ENCODE results near the gene PMFBP1. TPM values are rescaled to one million over a fixed set of nuclear protein-coding genes. Genes with fewer than 3 reads are reported as not detected.

Gene PMFBP1, protein sequence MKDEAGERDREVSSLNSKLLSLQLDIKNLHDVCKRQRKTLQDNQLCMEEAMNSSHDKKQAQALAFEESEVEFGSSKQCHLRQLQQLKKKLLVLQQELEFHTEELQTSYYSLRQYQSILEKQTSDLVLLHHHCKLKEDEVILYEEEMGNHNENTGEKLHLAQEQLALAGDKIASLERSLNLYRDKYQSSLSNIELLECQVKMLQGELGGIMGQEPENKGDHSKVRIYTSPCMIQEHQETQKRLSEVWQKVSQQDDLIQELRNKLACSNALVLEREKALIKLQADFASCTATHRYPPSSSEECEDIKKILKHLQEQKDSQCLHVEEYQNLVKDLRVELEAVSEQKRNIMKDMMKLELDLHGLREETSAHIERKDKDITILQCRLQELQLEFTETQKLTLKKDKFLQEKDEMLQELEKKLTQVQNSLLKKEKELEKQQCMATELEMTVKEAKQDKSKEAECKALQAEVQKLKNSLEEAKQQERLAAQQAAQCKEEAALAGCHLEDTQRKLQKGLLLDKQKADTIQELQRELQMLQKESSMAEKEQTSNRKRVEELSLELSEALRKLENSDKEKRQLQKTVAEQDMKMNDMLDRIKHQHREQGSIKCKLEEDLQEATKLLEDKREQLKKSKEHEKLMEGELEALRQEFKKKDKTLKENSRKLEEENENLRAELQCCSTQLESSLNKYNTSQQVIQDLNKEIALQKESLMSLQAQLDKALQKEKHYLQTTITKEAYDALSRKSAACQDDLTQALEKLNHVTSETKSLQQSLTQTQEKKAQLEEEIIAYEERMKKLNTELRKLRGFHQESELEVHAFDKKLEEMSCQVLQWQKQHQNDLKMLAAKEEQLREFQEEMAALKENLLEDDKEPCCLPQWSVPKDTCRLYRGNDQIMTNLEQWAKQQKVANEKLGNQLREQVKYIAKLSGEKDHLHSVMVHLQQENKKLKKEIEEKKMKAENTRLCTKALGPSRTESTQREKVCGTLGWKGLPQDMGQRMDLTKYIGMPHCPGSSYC
- total RNA-seq = under 1 TPM; 0.17 to 0.24 TPM

DNA sequence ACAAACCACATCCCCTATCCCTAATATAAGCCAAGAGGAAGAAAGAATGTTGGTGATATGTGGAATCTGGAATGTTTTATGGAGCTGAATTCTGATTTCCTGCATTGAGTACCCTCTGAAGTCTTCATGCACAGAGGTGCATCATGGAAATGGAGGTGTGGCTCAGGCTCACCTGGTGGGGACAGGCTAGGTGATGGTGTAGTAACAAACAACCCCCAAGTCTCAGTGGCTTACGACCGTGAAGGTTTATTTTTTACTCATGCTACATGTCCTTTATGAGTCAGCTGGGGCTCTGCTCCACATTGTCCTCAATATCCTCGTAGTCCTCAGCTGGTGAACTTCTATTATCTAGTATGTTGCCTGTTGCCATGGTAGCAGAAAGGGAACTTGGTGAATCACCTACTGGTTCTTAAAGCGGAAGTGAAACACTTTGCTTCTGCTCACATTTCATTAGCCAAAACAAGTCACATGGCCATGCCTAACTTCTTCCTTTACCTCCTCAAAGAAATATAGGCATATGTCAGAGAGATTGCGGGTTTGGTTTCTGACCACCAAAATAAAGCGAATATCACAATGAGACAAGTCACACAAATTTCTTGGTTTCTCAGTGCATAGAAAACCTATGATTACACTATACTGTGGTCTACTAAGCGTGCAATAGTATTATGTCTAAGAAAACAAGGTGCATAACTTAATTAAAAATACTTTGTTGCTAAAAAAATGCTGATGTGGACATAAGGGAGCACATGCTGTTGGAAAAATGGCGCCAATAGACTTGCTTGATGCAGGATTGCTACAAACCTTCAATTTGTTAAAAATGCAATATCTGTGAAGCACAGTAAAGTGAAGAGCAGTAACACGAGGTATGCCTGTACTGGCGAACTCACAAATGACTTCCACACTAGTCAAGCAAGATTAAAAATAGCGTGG, at the start of gene PMFBP1:
TSS of gene PMFBP1 (minus strand) at position 51 of the 930 bp plus-strand sequence. CDS start 947 bp downstream, outside the sequence.
- peaks cover 2% of the 10 kb centered on the region for H3K9me3 Mint-ChIP-seq
- H3K4me1 Mint-ChIP-seq (ENCODE audit: low read depth) = no peaks in the 10 kb centered on the region
- intact Hi-C loops (cut with micrococcal nuclease) = no loop called here
- CTCF ChIA-PET = no interaction called here
- no peaks in the 10 kb centered on the region for H3K27me3 Mint-ChIP-seq (ENCODE audit: low read depth)
- H3K27ac Mint-ChIP-seq = no peak within 1 kb of the TSS
- H3K4me3 Mint-ChIP-seq = no peak within 1 kb of the TSS
- peak; percentile 41 for DNase-seq
- H3K36me3 Mint-ChIP-seq (ENCODE audit: low read depth) = no peaks in the 10 kb centered on the region

DNA sequence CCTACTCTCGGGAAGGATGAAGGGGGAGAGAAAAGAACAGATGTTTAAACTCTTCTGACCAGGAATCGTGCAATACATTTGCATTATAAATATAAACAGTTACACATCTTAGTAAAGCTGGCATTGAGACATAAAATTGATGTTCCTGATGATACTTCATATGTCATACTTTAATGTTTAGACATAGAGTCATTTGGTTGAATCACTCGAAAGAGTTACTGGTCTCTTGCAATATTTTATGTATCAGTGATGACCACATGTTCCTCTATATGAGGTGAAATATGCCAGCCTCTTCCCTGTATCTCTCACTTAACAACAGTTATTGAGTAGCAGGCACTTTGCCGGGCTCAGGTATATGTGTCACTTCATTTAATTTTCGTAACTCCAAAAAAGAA, 49.7 kb upstream of the PMFBP1 start:
- Mint-ChIP-seq H3K27ac (no peak overlapping the region), H3K9me3 (no peaks in the 10 kb centered on the region), H3K27me3 (ENCODE audit: low read depth) (no peaks in the 10 kb centered on the region), H3K4me3 (no peak overlapping the region), H3K4me1 (ENCODE audit: low read depth) (no peaks in the 10 kb centered on the region), H3K36me3 (ENCODE audit: low read depth) (no peaks in the 10 kb centered on the region)
- DNase-seq = no peak
- CTCF ChIA-PET = interaction anchor here (0.6 kb wide), 1 partner anchor 1068 kb away, joined by 3 read pairs; no protein-coding TSS in a partner anchor
- intact Hi-C loops (cut with micrococcal nuclease) = no loop called here

DNA sequence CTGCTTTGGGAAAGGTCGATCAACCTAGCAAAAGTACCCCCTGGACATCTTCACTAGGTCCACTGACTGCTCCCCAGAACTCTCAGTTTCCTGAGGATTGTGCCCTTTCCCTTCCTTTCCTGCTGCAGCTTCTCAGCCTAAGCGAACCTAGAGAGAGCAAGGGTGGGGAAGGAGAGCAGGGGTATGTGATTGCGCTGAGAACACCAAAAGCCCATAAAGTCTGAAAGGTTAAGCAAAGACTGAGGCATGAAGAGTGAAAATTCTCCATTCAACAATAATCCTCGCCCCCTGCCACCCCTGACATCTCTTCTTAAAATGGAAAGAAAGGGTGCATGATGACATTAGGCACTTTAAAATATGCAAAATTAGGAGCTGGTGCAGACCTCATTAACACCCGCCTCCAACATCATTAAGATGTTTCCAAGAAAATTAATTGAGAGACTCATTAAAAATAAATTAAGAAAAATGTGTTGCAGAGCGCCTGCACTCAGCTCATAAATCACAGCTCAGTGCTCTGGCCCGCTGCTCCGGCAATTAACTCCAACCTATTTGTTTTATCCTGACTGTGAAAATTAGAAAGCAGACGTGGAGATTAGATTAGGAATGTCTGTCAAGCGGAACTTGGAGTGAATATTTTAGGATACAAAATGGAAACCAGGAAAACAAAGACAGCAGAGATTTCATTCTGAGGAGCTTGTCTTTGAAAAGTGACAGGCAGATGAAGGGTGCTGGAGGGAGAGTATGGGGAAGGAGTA, 49.1 kb upstream of the PMFBP1 start:
- intact Hi-C loops (cut with micrococcal nuclease) = no loop called here
- Mint-ChIP-seq H3K4me1 (ENCODE audit: low read depth) (no peaks in the 10 kb centered on the region), H3K27ac (no peak overlapping the region), H3K9me3 (no peaks in the 10 kb centered on the region), H3K4me3 (no peak overlapping the region), H3K27me3 (ENCODE audit: low read depth) (no peaks in the 10 kb centered on the region), H3K36me3 (ENCODE audit: low read depth) (no peaks in the 10 kb centered on the region)
- no peak for DNase-seq
- CTCF ChIA-PET = interaction anchor here (0.6 kb wide), 1 partner anchor 1069 kb away, joined by 3 read pairs; no protein-coding TSS in a partner anchor

DNA sequence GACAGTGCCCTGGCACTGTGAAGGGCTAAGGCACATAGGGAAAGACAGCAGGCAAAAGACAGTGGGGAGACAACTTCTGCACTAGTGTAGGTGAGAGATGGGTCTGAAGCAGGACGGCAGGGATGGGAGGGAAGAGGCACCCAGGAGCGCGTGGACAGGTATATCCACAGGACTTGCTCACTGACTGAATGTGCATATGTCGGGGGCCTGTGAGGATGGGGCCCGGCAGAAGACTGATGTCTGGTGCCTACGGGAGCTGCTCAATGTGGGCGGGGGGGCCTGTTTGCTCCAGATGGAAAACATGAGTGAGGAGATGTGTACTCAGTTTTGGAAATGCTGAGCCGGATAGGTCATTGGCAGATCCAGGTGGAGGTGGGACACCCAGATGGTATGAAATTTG, 47.3 kb upstream of the PMFBP1 start:
- Mint-ChIP-seq H3K27ac (no peak overlapping the region), H3K27me3 (ENCODE audit: low read depth) (no peaks in the 10 kb centered on the region), H3K4me3 (no peak overlapping the region), H3K4me1 (ENCODE audit: low read depth) (no peaks in the 10 kb centered on the region), H3K36me3 (ENCODE audit: low read depth) (no peaks in the 10 kb centered on the region), H3K9me3 (peaks cover 9% of the 10 kb centered on the region)
- intact Hi-C loops (cut with micrococcal nuclease) = no loop called here
- CTCF ChIA-PET = no interaction called here
- DNase-seq = no peak

DNA sequence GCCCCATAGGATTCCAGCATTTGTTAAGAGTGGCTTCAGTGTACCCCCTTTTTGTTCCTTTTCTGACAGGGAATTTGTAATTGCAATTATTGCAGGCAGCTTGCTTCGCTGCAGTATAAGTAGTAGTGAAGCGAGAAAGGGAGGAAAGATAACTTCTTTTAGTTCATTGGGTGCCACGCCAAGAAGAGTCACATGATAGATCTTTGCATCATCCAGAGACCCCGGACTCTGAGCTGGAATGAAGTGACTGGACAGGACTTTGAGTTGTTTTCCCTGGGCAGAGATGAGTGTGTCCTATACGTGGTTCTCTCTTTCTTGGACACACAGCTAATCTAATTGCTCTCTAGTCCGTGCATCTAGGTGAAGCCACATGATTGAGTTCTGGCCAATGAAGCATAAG, 44.8 kb upstream of the PMFBP1 start:
- no peak for DNase-seq
- intact Hi-C loops (cut with micrococcal nuclease) = no loop called here
- peaks cover 9% of the 10 kb centered on the region for H3K9me3 Mint-ChIP-seq
- H3K4me3 Mint-ChIP-seq = no peak overlapping the region
- no peak overlapping the region for H3K27ac Mint-ChIP-seq
- H3K27me3 Mint-ChIP-seq (ENCODE audit: low read depth) = no peaks in the 10 kb centered on the region
- no peaks in the 10 kb centered on the region for H3K4me1 Mint-ChIP-seq (ENCODE audit: low read depth)
- H3K36me3 Mint-ChIP-seq (ENCODE audit: low read depth) = no peaks in the 10 kb centered on the region
- CTCF ChIA-PET = no interaction called here

DNA sequence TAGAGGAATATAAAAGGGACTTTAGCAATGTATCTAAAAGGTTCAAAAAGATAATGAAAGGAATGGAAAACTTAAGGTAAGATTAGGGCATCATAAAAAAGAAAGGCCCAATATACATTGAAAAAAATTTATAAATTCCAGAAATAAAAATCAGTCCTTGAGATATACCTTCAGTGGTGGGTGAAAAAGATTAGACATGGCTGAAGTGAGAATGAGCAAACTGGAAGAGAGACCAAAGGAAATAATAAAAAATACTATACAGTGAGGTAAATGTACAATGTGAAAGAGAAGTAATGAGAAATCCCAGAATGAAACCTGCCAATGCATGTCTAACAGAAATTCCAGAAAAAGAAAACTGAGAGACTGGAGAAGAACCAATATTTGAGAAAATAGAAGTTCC, 42.9 kb upstream of the PMFBP1 start:
- CTCF ChIA-PET = no interaction called here
- H3K36me3 Mint-ChIP-seq (ENCODE audit: low read depth) = no peaks in the 10 kb centered on the region
- H3K9me3 Mint-ChIP-seq = peaks cover 9% of the 10 kb centered on the region
- no peaks in the 10 kb centered on the region for H3K4me1 Mint-ChIP-seq (ENCODE audit: low read depth)
- intact Hi-C loops (cut with micrococcal nuclease) = no loop called here
- H3K27me3 Mint-ChIP-seq (ENCODE audit: low read depth) = no peaks in the 10 kb centered on the region
- DNase-seq = no peak
- no peak overlapping the region for H3K27ac Mint-ChIP-seq
- no peak overlapping the region for H3K4me3 Mint-ChIP-seq

DNA sequence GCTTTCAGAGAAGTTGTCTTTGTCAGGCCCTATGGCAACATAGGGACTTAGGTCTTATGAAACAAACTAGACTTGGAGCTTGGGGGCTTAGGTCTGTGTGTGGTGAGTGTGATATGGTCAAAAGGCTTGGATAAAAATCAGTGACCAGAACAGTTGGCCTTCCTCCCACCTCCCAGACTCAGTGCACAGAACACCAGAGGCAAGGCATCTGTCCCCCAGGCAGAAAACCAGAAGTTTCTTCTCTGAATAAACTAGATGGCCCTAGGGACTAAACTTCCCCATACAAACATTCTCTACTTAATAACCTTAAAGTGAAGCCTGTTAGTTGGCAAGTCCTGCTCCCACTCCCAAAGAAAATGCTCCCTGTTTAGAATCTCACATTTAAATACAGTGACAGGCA, 39.2 kb upstream of the PMFBP1 start:
- CTCF ChIA-PET = no interaction called here
- Mint-ChIP-seq H3K27ac (no peak overlapping the region), H3K9me3 (peaks cover 9% of the 10 kb centered on the region), H3K4me1 (ENCODE audit: low read depth) (no peaks in the 10 kb centered on the region), H3K4me3 (no peak overlapping the region), H3K36me3 (ENCODE audit: low read depth) (no peaks in the 10 kb centered on the region), H3K27me3 (ENCODE audit: low read depth) (peaks cover 2% of the 10 kb centered on the region)
- intact Hi-C loops (cut with micrococcal nuclease) = no loop called here
- no peak for DNase-seq

DNA sequence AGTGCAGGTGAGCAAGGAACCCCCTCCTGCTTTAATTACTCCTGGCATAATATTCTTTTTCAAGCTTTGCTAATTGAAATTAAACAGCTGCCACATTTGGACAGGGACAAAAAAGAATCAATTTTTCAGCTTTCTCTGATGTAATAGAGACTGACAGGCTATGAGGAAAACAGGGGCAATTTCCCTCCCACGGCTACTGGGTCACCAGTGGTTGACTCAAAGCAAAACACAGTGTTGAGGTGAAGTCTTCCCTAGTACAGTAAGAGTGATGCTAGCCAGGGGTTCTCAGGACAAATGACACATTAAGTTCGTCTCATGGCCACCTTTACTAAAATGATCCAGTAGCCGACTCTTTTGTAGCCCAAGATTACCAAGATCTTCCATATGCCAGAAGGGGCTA, 38.6 kb upstream of the PMFBP1 start:
- H3K4me3 Mint-ChIP-seq = no peak overlapping the region
- H3K9me3 Mint-ChIP-seq = peaks cover 8% of the 10 kb centered on the region
- CTCF ChIA-PET = no interaction called here

DNA sequence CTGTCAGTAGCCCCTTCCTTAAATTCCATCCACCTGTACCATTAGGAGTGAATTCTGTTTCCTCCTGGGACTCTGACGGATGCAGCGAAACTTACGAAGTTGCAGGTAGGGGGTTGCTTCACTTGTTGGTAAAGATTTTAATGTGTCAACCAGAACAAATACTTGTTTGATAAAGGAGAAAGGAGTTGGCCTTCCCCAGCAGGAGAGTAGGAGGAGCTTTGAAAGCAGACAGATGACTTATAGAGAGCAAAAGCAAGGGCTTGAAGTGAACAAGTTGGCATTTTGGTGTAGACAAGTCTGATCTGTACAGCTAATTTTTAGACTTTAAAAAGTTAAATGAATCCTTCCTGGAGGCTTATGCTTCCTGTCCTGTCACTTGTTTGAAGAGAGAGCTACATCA, 38.1 kb upstream of the PMFBP1 start:
- no peak for DNase-seq
- Mint-ChIP-seq H3K4me3 (no peak overlapping the region), H3K27me3 (ENCODE audit: low read depth) (peaks cover 2% of the 10 kb centered on the region), H3K27ac (no peak overlapping the region), H3K4me1 (ENCODE audit: low read depth) (no peaks in the 10 kb centered on the region), H3K36me3 (ENCODE audit: low read depth) (no peaks in the 10 kb centered on the region), H3K9me3 (peaks cover 5% of the 10 kb centered on the region)
- intact Hi-C loops (cut with micrococcal nuclease) = no loop called here
- CTCF ChIA-PET = no interaction called here

More for the DNA sequence above, 38.6 kb upstream of the PMFBP1 start:
- no peaks in the 10 kb centered on the region for H3K4me1 Mint-ChIP-seq (ENCODE audit: low read depth)
- DNase-seq = no peak
- intact Hi-C loops (cut with micrococcal nuclease) = no loop called here
- H3K36me3 Mint-ChIP-seq (ENCODE audit: low read depth) = no peaks in the 10 kb centered on the region
- H3K27me3 Mint-ChIP-seq (ENCODE audit: low read depth) = peaks cover 2% of the 10 kb centered on the region
- no peak overlapping the region for H3K27ac Mint-ChIP-seq

DNA sequence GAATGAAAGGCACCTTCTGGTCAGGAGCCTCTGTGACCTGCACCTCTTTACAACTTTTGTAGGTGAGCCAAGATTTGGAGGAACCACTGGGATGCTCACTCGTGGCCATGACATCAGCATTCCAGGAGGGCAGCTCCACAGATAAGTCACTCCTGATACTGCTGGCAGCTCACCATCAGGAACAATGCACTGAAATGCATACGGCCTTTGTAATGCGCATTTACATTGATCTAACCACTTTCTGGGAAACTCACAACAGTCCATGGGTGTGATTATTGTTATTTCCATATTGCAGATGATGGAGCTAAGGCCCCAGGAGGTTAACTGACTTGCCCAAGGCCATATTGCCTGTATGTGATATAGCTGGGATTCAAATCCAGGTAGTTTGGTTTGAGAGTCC, 34.3 kb upstream of the PMFBP1 start:
- CTCF ChIA-PET = no interaction called here
- Mint-ChIP-seq H3K9me3 (no peaks in the 10 kb centered on the region), H3K4me3 (no peak overlapping the region), H3K36me3 (ENCODE audit: low read depth) (no peaks in the 10 kb centered on the region), H3K27me3 (ENCODE audit: low read depth) (peaks cover 5% of the 10 kb centered on the region), H3K27ac (no peak overlapping the region), H3K4me1 (ENCODE audit: low read depth) (peaks cover 7% of the 10 kb centered on the region)
- intact Hi-C loops (cut with micrococcal nuclease) = no loop called here
- DNase-seq = no peak

DNA sequence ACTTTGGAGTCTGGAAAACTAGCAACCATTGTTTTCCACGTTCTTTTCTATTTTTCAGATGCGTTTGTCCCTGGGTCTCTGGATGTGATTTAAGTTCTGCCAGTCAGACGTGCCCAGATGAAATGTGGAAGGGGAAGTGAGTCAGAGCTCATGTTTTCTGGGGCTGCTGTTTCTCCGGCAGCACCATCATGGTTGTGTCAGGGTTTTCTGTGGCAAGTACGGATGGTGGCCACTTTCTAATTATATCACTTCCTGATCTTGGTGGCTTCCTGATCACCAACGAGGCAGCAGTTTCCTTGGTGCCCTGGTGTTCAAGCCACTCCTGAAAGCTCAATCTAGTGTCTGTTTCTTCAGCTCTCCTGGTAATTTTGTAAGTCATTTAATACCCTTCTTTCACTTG, 31.4 kb upstream of the PMFBP1 start:
- DNase-seq = peak; percentile 55
- Mint-ChIP-seq H3K9me3 (no peaks in the 10 kb centered on the region), H3K27me3 (ENCODE audit: low read depth) (peaks cover 3% of the 10 kb centered on the region), H3K4me3 (no peak overlapping the region), H3K4me1 (ENCODE audit: low read depth) (peaks cover 7% of the 10 kb centered on the region), H3K27ac (no peak overlapping the region), H3K36me3 (ENCODE audit: low read depth) (no peaks in the 10 kb centered on the region)
- CTCF ChIA-PET = interaction anchor here (2.0 kb wide), 1 partner anchor 78 kb away, joined by 5 read pairs; no protein-coding TSS in a partner anchor
- intact Hi-C loops (cut with micrococcal nuclease) = no loop called here
